ENCODE results near the gene ROS1.

ROS1 gene

DNA sequence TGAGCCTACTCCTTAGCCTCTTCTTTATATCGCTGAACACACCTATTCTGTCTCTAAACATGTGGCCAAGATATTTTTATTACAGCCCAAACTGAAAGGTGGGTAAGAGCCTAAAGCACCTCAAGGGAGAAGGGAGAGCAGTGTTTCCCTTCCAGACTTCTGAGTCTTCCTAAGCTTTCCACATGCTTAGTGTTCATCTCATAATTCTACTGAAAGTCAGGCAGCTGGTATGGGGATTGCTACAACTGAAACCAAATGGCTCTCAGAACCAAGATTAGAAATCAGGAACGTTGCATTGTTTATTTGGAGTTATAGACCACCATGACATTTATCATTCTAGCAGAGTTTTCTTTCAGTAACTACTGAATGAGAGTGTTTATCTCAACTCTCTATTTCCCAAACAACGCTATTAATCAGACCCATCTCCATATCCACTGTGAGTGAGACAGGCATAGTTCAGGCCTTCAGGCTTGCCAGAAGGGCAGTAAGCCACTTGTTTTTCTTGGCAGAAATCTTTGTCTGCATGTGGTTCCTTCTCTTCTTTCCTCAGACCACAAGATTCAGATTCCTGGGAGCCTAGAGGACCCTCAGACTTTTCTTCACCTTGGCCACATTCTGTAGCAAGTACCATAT is 137.5 kb downstream of the ROS1 start:
- Histone ChIP-seq H3K4me3 (ENCODE audit: low read length) (no peak overlapping the region), H3K36me3 (ENCODE audit: control insufficient read depth, insufficient read depth, low read length) (no peaks in the 10 kb centered on the region), H3K4me1 (ENCODE audit: control insufficient read depth, insufficient read depth, low read length) (no peaks in the 10 kb centered on the region), H3K9me3 (ENCODE audit: control insufficient read depth, low read length) (no peaks in the 10 kb centered on the region), H3K27me3 (ENCODE audit: control insufficient read depth, insufficient read depth, low read length) (no peaks in the 10 kb centered on the region), H3K9ac (ENCODE audit: low read length) (no peak overlapping the region)

DNA sequence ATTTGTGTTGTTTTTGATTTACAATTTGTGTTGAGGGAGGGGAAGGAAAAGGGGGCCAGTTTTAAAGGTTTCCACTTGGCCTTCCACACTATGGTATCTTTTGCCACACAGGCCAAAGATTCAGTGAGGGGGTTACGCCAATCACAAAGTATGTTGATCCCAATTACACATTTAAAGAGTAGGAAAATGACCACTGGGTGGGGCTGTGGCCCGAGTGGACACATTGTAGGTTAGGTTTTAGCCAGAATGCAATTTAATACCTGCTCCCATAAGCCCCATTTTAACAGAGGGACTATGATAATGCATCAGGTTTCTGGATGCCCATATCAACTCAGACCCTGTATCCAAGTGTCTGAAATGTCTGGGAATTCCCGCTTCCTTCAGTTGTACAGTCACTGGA is 144.8 kb downstream of the ROS1 start:
- H3K4me3 ChIP-seq (ENCODE audit: low read length) = no peak overlapping the region
- H3K4me1 ChIP-seq (ENCODE audit: control insufficient read depth, insufficient read depth, low read length) = no peaks in the 10 kb centered on the region
- no peak overlapping the region for H3K9ac ChIP-seq (ENCODE audit: low read length)
- H3K9me3 ChIP-seq (ENCODE audit: control insufficient read depth, low read length) = no peaks in the 10 kb centered on the region
- H3K27me3 ChIP-seq (ENCODE audit: control insufficient read depth, insufficient read depth, low read length) = peaks cover 6% of the 10 kb centered on the region
- no peaks in the 10 kb centered on the region for H3K36me3 ChIP-seq (ENCODE audit: control insufficient read depth, insufficient read depth, low read length)

DNA sequence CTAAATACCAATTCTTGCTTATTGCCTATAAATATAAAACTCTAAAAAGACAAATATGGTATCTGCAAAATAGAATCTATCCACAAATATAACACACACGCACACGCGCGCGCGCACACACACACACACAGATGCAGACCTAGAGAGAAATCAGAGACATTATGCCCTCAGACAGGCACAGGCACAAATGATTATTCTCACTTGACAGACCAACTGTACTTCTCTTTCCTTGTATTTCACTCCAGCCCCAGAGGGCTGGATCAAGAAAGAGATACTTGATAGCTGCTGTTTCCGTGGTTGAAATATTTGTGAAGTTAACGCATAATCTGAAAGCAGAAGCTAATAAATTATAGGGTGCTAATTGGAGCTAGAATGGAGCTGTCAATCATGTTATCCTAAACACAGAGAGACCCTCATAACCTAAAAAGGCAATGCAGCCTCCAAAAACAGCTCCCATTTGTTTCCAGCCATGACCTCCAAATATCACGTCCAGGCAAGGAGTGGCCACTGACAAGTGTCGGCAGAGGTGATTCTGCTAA is 148.9 kb downstream of the ROS1 start:
- Histone ChIP-seq H3K27me3 (ENCODE audit: control insufficient read depth, insufficient read depth, low read length) (peaks cover 27% of the 10 kb centered on the region), H3K4me3 (ENCODE audit: low read length) (no peak overlapping the region), H3K4me1 (ENCODE audit: control insufficient read depth, insufficient read depth, low read length) (no peaks in the 10 kb centered on the region), H3K36me3 (ENCODE audit: control insufficient read depth, insufficient read depth, low read length) (no peaks in the 10 kb centered on the region), H3K9me3 (ENCODE audit: control insufficient read depth, low read length) (no peaks in the 10 kb centered on the region), H3K9ac (ENCODE audit: low read length) (no peak overlapping the region)

DNA sequence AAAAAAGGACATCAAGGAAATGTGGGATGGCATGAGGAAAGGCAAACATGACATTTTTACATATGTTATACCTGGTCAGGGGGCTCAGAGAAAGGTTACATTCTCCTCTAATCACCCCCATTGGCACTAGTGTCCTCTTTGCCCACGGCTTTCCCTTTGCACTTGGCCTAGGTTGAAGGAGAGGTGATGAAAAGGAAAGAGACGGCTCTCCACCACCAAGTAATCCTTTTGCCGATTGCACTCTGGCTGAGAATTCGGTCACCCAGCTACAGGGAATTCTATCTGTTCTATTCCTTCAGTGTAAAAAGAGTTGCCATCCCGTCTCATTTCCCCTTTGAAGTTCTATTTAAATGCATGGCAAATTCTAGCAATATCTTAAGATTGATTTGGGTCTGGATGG is 150.0 kb downstream of the ROS1 start:
- H3K9ac ChIP-seq (ENCODE audit: low read length) = no peak overlapping the region
- no peaks in the 10 kb centered on the region for H3K9me3 ChIP-seq (ENCODE audit: control insufficient read depth, low read length)
- no peak overlapping the region for H3K4me3 ChIP-seq (ENCODE audit: low read length)
- no peaks in the 10 kb centered on the region for H3K4me1 ChIP-seq (ENCODE audit: control insufficient read depth, insufficient read depth, low read length)
- no peaks in the 10 kb centered on the region for H3K36me3 ChIP-seq (ENCODE audit: control insufficient read depth, insufficient read depth, low read length)
- H3K27me3 ChIP-seq (ENCODE audit: control insufficient read depth, insufficient read depth, low read length) = peaks cover 37% of the 10 kb centered on the region

DNA sequence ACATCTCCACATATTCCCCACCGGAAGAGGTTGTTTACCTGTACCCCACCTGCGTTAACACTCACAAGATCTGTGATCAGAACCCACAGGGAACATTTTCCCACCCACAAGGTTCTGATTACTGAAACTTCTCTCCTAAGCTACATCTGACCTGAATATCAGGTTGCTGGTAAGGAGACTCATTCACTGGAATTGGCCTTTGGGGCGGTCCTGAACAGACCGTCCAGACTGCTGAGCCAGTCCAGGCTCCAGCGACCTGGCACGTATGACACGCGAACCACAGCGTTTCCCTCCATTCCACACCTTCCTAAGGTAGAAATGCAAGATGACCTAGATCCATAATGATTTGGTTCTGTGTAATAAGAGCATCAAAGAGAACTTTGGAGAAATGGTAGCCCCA is 150.5 kb downstream of the ROS1 start:
- Histone ChIP-seq H3K36me3 (ENCODE audit: control insufficient read depth, insufficient read depth, low read length) (no peaks in the 10 kb centered on the region), H3K9me3 (ENCODE audit: control insufficient read depth, low read length) (no peaks in the 10 kb centered on the region), H3K4me3 (ENCODE audit: low read length) (no peak overlapping the region), H3K4me1 (ENCODE audit: control insufficient read depth, insufficient read depth, low read length) (peaks cover 3% of the 10 kb centered on the region), H3K9ac (ENCODE audit: low read length) (no peak overlapping the region), H3K27me3 (ENCODE audit: control insufficient read depth, insufficient read depth, low read length) (peaks cover 42% of the 10 kb centered on the region)

DNA sequence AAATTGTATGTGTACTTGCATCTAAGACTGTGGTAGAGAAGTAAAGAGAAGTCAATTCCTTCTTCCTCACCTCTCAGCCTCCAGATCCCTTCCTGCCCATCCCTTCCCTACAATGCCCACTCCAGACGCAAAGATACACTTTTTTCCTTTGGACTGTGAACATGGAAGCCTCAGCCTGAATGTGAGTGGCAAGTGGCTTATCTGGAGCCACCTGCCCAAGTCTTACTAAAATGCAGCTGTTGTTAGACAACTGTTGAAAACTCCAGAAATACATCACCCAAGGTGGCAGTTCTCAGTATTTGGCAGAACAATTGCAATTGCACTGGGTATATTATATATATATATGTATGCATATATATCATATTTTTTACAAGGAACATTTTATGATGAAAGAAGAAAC is 152.9 kb downstream of the ROS1 start:
- H3K36me3 ChIP-seq (ENCODE audit: control insufficient read depth, insufficient read depth, low read length) = no peaks in the 10 kb centered on the region
- no peak overlapping the region for H3K4me3 ChIP-seq (ENCODE audit: low read length)
- H3K9me3 ChIP-seq (ENCODE audit: control insufficient read depth, low read length) = no peaks in the 10 kb centered on the region
- peaks cover 65% of the 10 kb centered on the region for H3K27me3 ChIP-seq (ENCODE audit: control insufficient read depth, insufficient read depth, low read length)
- no peak overlapping the region for H3K9ac ChIP-seq (ENCODE audit: low read length)
- peaks cover 5% of the 10 kb centered on the region for H3K4me1 ChIP-seq (ENCODE audit: control insufficient read depth, insufficient read depth, low read length)

DNA sequence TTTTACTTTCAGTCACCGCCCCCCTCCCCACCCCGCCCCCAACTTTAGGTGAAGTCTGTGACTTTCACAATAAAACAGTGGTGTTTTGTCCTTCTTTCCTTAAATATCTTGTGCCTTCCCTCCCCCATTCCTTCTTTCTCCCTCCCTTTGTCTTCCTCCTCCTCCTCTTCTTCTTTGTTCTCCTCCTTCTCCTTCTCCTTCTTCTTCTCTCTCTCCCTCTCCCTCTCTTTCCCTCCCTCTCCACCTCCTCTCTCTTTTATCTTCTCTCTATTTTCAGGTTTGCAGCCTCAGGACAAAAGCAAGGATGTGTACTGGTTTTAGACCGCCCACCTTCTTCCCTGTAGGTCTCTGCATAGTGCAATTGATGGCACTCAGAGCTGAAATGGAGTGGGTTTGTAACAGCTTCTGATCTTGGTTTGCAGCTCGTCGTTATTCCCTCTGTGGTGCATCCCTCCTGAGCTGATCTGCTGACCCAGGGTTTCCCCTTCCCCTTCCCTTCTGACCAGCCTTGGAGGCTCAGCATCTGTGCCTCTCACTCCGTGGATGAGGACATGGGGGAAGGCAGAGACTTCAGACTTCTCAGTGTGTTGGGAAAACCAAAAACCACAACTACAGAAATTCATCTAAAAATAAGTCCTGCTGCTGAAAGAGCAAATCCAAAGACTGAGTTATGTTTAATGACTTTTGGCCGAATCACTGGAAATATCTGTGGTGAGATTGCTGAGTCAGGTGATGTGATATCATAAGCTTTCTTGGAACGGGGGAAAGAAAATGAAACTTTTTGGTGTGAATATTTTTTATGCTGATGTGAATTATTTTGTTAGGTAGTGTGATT is 153.5 kb downstream of the ROS1 start:
- H3K36me3 ChIP-seq (ENCODE audit: control insufficient read depth, insufficient read depth, low read length) = no peaks in the 10 kb centered on the region
- H3K9me3 ChIP-seq (ENCODE audit: control insufficient read depth, low read length) = no peaks in the 10 kb centered on the region
- peaks cover 72% of the 10 kb centered on the region for H3K27me3 ChIP-seq (ENCODE audit: control insufficient read depth, insufficient read depth, low read length)
- H3K9ac ChIP-seq (ENCODE audit: low read length) = no peak overlapping the region
- no peak overlapping the region for H3K4me3 ChIP-seq (ENCODE audit: low read length)
- peaks cover 5% of the 10 kb centered on the region for H3K4me1 ChIP-seq (ENCODE audit: control insufficient read depth, insufficient read depth, low read length)

DNA sequence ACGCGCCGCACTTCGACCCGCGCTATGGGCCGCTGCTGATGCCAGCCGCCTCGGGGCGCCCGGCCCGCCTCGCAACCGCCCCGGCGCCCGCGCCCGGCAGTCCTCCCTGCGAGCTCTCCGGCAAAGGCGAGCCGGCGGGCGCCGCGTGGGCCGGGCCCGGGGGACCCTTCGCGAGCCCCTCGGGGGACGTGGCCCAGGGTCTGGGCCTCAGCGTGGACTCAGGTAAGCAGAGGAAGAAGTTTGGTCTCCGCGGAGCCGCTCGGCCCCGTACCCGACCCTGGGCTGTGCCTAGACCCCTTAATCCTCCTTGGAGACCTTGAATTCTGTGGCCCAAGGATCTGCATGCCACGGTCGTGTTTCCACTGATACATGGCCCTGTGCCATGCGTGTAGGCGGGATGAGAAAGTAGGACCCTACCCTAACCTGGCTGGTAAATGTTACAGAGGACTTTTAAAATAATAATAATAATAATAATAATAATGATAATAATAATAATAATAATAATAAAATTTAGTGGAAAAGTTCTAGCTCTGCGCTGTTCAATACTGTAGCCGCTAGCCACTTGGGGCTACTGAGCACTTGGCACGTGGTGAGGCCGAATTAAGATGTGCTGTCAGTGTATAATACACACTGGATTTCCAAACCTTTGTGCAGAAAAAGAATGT is 154.8 kb downstream of the ROS1 start:
- H3K9ac ChIP-seq (ENCODE audit: low read length) = no peak overlapping the region
- no peak overlapping the region for H3K4me3 ChIP-seq (ENCODE audit: low read length)
- peaks cover 79% of the 10 kb centered on the region for H3K27me3 ChIP-seq (ENCODE audit: control insufficient read depth, insufficient read depth, low read length)
- H3K36me3 ChIP-seq (ENCODE audit: control insufficient read depth, insufficient read depth, low read length) = no peaks in the 10 kb centered on the region
- H3K9me3 ChIP-seq (ENCODE audit: control insufficient read depth, low read length) = no peaks in the 10 kb centered on the region
- peaks cover 10% of the 10 kb centered on the region for H3K4me1 ChIP-seq (ENCODE audit: control insufficient read depth, insufficient read depth, low read length)

DNA sequence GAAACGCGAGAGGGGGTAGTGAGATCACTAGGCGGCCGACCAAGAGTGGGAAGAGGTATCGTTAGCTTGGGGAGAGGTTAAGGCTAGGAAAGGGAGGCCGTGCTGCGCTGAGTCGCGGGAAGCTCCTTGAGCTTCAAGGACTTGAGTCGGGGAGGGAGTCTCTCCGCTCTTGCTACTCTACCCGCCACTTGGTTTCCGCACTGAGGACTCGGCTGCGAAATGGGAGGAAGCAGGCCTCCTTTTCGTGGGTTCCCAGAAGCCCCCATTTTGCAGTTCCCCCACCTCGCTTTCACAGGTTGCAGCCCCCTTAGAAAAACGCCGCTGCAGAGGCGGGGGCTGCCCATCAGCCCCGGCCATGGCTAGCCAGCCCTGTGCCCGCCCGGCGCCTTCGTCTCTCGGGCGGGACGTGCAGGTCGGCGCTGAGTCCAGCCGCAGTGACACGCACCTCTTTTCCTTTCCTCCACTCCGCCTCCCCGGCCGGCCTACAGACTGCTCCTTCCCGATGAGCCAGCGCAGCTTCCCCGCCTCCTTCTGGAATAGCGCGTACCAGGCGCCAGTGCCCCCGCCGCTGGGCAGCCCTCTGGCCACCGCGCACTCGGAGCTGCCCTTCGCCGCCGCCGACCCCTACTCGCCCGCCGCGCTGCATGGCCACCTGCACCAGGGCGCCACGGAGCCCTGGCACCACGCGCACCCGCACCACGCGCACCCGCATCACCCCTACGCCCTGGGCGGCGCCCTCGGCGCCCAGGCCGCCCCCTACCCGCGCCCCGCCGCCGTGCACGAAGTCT is 155.5 kb downstream of the ROS1 start:
- Histone ChIP-seq H3K4me1 (ENCODE audit: control insufficient read depth, insufficient read depth, low read length) (peaks cover 15% of the 10 kb centered on the region), H3K27me3 (ENCODE audit: control insufficient read depth, insufficient read depth, low read length) (peaks cover 81% of the 10 kb centered on the region), H3K36me3 (ENCODE audit: control insufficient read depth, insufficient read depth, low read length) (no peaks in the 10 kb centered on the region), H3K9me3 (ENCODE audit: control insufficient read depth, low read length) (no peaks in the 10 kb centered on the region), H3K4me3 (ENCODE audit: low read length) (no peak overlapping the region), H3K9ac (ENCODE audit: low read length) (no peak overlapping the region)

DNA sequence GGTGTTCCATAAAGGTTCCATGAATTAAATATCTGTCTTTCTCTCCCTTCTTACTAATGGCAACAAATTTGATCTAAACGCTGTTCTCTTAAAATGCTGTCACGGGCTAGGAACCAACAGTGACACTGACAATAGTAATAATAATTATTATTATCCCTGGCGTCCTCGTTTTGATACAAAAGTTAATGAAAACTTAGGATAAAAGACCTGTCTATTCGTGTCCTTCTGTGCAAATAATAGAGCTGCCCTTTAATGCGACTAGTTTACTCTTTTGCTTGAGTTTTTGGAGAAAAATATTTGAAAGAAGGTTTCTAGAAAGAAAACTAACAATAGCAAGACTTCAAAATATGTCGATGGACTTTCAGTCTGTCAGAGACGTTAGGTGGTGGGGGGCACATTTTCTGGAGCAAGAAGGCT is 156.1 kb downstream of the ROS1 start:
- no peak overlapping the region for H3K4me3 ChIP-seq (ENCODE audit: low read length)
- peaks cover 80% of the 10 kb centered on the region for H3K27me3 ChIP-seq (ENCODE audit: control insufficient read depth, insufficient read depth, low read length)
- no peaks in the 10 kb centered on the region for H3K36me3 ChIP-seq (ENCODE audit: control insufficient read depth, insufficient read depth, low read length)

DNA sequence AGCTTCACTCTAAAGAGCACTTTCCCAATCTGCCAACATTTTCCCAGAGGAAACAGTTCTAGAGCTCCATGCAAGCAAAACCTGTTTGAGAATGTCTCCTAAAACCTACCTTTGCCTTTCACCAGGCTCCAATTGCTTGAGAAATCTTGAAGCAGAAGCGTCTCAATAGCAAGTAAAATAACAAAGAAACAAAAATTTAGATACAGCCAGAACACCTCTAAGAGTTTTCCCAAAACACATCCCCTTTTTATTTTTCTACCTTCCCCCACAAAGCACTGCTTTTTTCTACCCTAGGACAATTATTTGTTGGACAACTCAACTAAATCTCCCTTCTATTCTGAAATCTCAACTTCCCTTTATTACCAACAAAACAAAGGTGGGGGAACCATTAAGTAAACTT is 156.8 kb downstream of the ROS1 start:
- no peaks in the 10 kb centered on the region for H3K36me3 ChIP-seq (ENCODE audit: control insufficient read depth, insufficient read depth, low read length)
- no peak overlapping the region for H3K4me3 ChIP-seq (ENCODE audit: low read length)
- H3K27me3 ChIP-seq (ENCODE audit: control insufficient read depth, insufficient read depth, low read length) = peaks cover 87% of the 10 kb centered on the region
- no peaks in the 10 kb centered on the region for H3K9me3 ChIP-seq (ENCODE audit: control insufficient read depth, low read length)
- peaks cover 23% of the 10 kb centered on the region for H3K4me1 ChIP-seq (ENCODE audit: control insufficient read depth, insufficient read depth, low read length)
- no peak overlapping the region for H3K9ac ChIP-seq (ENCODE audit: low read length)

More for the DNA sequence above, 156.1 kb downstream of the ROS1 start:
- Histone ChIP-seq H3K9ac (ENCODE audit: low read length) (no peak overlapping the region), H3K9me3 (ENCODE audit: control insufficient read depth, low read length) (no peaks in the 10 kb centered on the region), H3K4me1 (ENCODE audit: control insufficient read depth, insufficient read depth, low read length) (peaks cover 18% of the 10 kb centered on the region)

Data from mucosa of stomach (tissue), 1 donor.